BLaER1 (cell line): ENCODE data around the gene MED13L.
A peak's percentile ranks its signal among the peaks of the same experiment; 100 is the strongest.

Experiments used
- H3K27ac ChIP-seq: shearing (Covaris generic); formaldehyde crosslinking; 2 replicates; pipeline ENCODE4 v1.8.1; 2022
- H3K27me3 ChIP-seq: shearing (Covaris generic); formaldehyde crosslinking; 2 replicates; pipeline ENCODE4 v1.8.1; 2022
- H3K36me3 ChIP-seq: shearing (Covaris generic); formaldehyde crosslinking; 2 replicates; pipeline ENCODE4 v1.8.1; 2022
- H3K4me1 ChIP-seq: shearing (Covaris generic); formaldehyde crosslinking; 2 replicates; pipeline ENCODE4 v1.8.1; 2022
- H3K4me2 ChIP-seq: shearing (Covaris generic); formaldehyde crosslinking; 2 replicates; pipeline ENCODE4 v1.8.1; 2022
- H3K4me3 ChIP-seq: shearing (Covaris generic); formaldehyde crosslinking; 2 replicates; pipeline ENCODE4 v1.8.1; 2022
- H3K9ac ChIP-seq: shearing (Covaris generic); formaldehyde crosslinking; 2 replicates; pipeline ENCODE4 v1.8.1; 2022
- H3K9me3 ChIP-seq: shearing (Covaris generic); formaldehyde crosslinking; 2 replicates; pipeline ENCODE4 v1.8.1; 2022
- H4K20me1 ChIP-seq: shearing (Covaris generic); formaldehyde crosslinking; 2 replicates; pipeline ENCODE4 v1.8.1; 2022
- Cebpa-rat ChIP-seq: shearing (Covaris generic); IDR thresholded peaks from 2 replicates; pipeline ENCODE4 v1.8.1; 2022

MED13L gene

GRCh38 chr12:116092776-116093175 lies 184.7 kb downstream of the MED13L start:
- no peak overlapping the region for H3K27ac ChIP-seq
- H4K20me1 ChIP-seq = peaks cover 97% of the 10 kb centered on the region
- no peak overlapping the region for H3K4me2 ChIP-seq
- H3K27me3 ChIP-seq = no peaks in the 10 kb centered on the region
- no peak for TF ChIP-seq Cebpa-rat
- peaks cover 26% of the 10 kb centered on the region for H3K4me1 ChIP-seq
- no peaks in the 10 kb centered on the region for H3K9me3 ChIP-seq
- H3K36me3 ChIP-seq = peaks cover 23% of the 10 kb centered on the region
- H3K4me3 ChIP-seq = no peak overlapping the region
- no peak overlapping the region for H3K9ac ChIP-seq

GRCh38 chr12:116092162-116092561 lies 185.3 kb downstream of the MED13L start:
- no peak overlapping the region for H3K4me2 ChIP-seq
- peaks cover 23% of the 10 kb centered on the region for H3K36me3 ChIP-seq
- no peak for TF ChIP-seq Cebpa-rat
- peaks cover 32% of the 10 kb centered on the region for H3K4me1 ChIP-seq
- H3K4me3 ChIP-seq = no peak overlapping the region
- H3K9ac ChIP-seq = no peak overlapping the region
- H3K27me3 ChIP-seq = no peaks in the 10 kb centered on the region
- H3K9me3 ChIP-seq = no peaks in the 10 kb centered on the region
- H3K27ac ChIP-seq = no peak overlapping the region
- peaks cover 97% of the 10 kb centered on the region for H4K20me1 ChIP-seq

GRCh38 chr12:116091579-116091978 lies 185.9 kb downstream of the MED13L start:
- Histone ChIP-seq H3K36me3 (peaks cover 23% of the 10 kb centered on the region), H3K4me3 (no peak overlapping the region), H4K20me1 (peaks cover 97% of the 10 kb centered on the region), H3K4me2 (no peak overlapping the region), H3K9me3 (no peaks in the 10 kb centered on the region), H3K9ac (no peak overlapping the region), H3K27me3 (no peaks in the 10 kb centered on the region), H3K4me1 (peaks cover 32% of the 10 kb centered on the region), H3K27ac (no peak overlapping the region)
- TF ChIP-seq Cebpa-rat = no peak

GRCh38 chr12:116090516-116090915 lies 187.0 kb downstream of the MED13L start:
- TF ChIP-seq Cebpa-rat = no peak
- Histone ChIP-seq H3K9me3 (no peaks in the 10 kb centered on the region), H3K27ac (no peak overlapping the region), H3K27me3 (no peaks in the 10 kb centered on the region), H3K36me3 (peaks cover 16% of the 10 kb centered on the region), H3K9ac (no peak overlapping the region), H3K4me2 (peak overlapping the region; percentile 34; the same call in 1 of the 2 replicates), H3K4me1 (peaks cover 32% of the 10 kb centered on the region), H3K4me3 (no peak overlapping the region), H4K20me1 (peaks cover 98% of the 10 kb centered on the region)

- Histone ChIP-seq H3K36me3 (peaks cover 13% of the 10 kb centered on the region), H3K9me3 (no peaks in the 10 kb centered on the region), H3K27me3 (no peaks in the 10 kb centered on the region), H4K20me1 (peaks cover 96% of the 10 kb centered on the region), H3K9ac (no peak overlapping the region), H3K4me3 (no peak overlapping the region), H3K27ac (no peak overlapping the region), H3K4me2 (no peak overlapping the region), H3K4me1 (peaks cover 32% of the 10 kb centered on the region)
- TF ChIP-seq Cebpa-rat = no peak
These were observed 188.4 kb downstream of the MED13L start for GRCh38 chr12:116089080-116089479.

- Histone ChIP-seq H3K4me2 (peak overlapping the region; percentile 56), H3K9me3 (no peaks in the 10 kb centered on the region), H3K4me3 (no peak overlapping the region), H3K36me3 (peaks cover 24% of the 10 kb centered on the region), H3K27ac (no peak overlapping the region), H3K9ac (no peak overlapping the region), H4K20me1 (peaks cover 97% of the 10 kb centered on the region), H3K4me1 (peaks cover 32% of the 10 kb centered on the region), H3K27me3 (no peaks in the 10 kb centered on the region)
- no peak for TF ChIP-seq Cebpa-rat
These were observed 189.5 kb downstream of the MED13L start for GRCh38 chr12:116087962-116088361.

GRCh38 chr12:116087399-116087798 lies 190.1 kb downstream of the MED13L start:
- no peak overlapping the region for H3K9ac ChIP-seq
- H4K20me1 ChIP-seq = peaks cover 97% of the 10 kb centered on the region
- TF ChIP-seq Cebpa-rat = no peak
- peaks cover 32% of the 10 kb centered on the region for H3K4me1 ChIP-seq
- H3K27ac ChIP-seq = no peak overlapping the region
- H3K4me2 ChIP-seq = no peak overlapping the region
- no peak overlapping the region for H3K4me3 ChIP-seq
- no peaks in the 10 kb centered on the region for H3K9me3 ChIP-seq
- H3K36me3 ChIP-seq = peaks cover 30% of the 10 kb centered on the region
- no peaks in the 10 kb centered on the region for H3K27me3 ChIP-seq

GRCh38 chr12:116080415-116080814 lies 197.1 kb downstream of the MED13L start:
- no peaks in the 10 kb centered on the region for H3K4me1 ChIP-seq
- no peak overlapping the region for H3K4me3 ChIP-seq
- H3K27ac ChIP-seq = no peak overlapping the region
- no peak for TF ChIP-seq Cebpa-rat
- H4K20me1 ChIP-seq = peaks cover 75% of the 10 kb centered on the region
- H3K4me2 ChIP-seq = no peak overlapping the region
- no peak overlapping the region for H3K9ac ChIP-seq
- H3K36me3 ChIP-seq = peaks cover 53% of the 10 kb centered on the region
- no peaks in the 10 kb centered on the region for H3K9me3 ChIP-seq
- H3K27me3 ChIP-seq = no peaks in the 10 kb centered on the region

- Histone ChIP-seq H3K4me3 (no peak overlapping the region), H3K9me3 (no peaks in the 10 kb centered on the region), H3K27ac (no peak overlapping the region), H3K36me3 (peaks cover 43% of the 10 kb centered on the region), H4K20me1 (peaks cover 77% of the 10 kb centered on the region), H3K9ac (no peak overlapping the region), H3K4me2 (no peak overlapping the region), H3K4me1 (no peaks in the 10 kb centered on the region), H3K27me3 (no peaks in the 10 kb centered on the region)
- TF ChIP-seq Cebpa-rat = no peak
These were observed 199.1 kb downstream of the MED13L start for GRCh38 chr12:116078396-116078795.

- no peak overlapping the region for H3K9ac ChIP-seq
- H3K27me3 ChIP-seq = no peaks in the 10 kb centered on the region
- no peak overlapping the region for H3K4me3 ChIP-seq
- H3K27ac ChIP-seq = no peak overlapping the region
- peaks cover 77% of the 10 kb centered on the region for H4K20me1 ChIP-seq
- no peaks in the 10 kb centered on the region for H3K9me3 ChIP-seq
- H3K4me2 ChIP-seq = no peak overlapping the region
- H3K4me1 ChIP-seq = no peaks in the 10 kb centered on the region
- peaks cover 34% of the 10 kb centered on the region for H3K36me3 ChIP-seq
- TF ChIP-seq Cebpa-rat = no peak
These were observed 200.1 kb downstream of the MED13L start for GRCh38 chr12:116077431-116077830.

GRCh38 chr12:116076399-116076798 lies 201.1 kb downstream of the MED13L start:
- Histone ChIP-seq H3K27ac (no peak overlapping the region), H3K9ac (no peak overlapping the region), H4K20me1 (peaks cover 77% of the 10 kb centered on the region), H3K4me3 (no peak overlapping the region), H3K36me3 (peaks cover 26% of the 10 kb centered on the region), H3K27me3 (no peaks in the 10 kb centered on the region), H3K4me2 (no peak overlapping the region), H3K9me3 (no peaks in the 10 kb centered on the region), H3K4me1 (no peaks in the 10 kb centered on the region)
- TF ChIP-seq Cebpa-rat = no peak
